Mammary epithelial cell (primary cell): Measurements from ENCODE around the gene TEX9.

Source experiments
- CTCF ChIP-seq, 2 donors: IDR thresholded peaks in 1 of 2; conservative IDR thresholded peaks in 1 of 2; 2 replicates each; pipeline ENCODE4 v1.5.1; 2011 to 2012; ENCODE audit warnings: inconsistent platforms in 2 of 2, low read length in 2 of 2, mild to moderate bottlenecking in 2 of 2, control low read depth in 1 of 2, low read depth in 1 of 2; ENCODE audit not compliant: insufficient read depth in 1 of 2; ENCODE audit errors: extremely low read depth in 1 of 2
- EZH2 ChIP-seq: IDR thresholded peaks from 2 replicates; pipeline ENCODE4 v1.6.1; 2012; ENCODE audit warnings: low read length, inconsistent platforms, borderline replicate concordance

- TF ChIP-seq CTCF (conservative IDR thresholded peaks at IDR 0.05 in 1 of 2, IDR thresholded peaks at IDR 0.05 in 1 of 2; ENCODE audit: extremely low read depth in 1 of 2, insufficient read depth in 1 of 2, low read depth in 1 of 2, low read length in 2 of 2) (no peak), EZH2 (no peak)
Measured at GRCh38 chr15:56445746-56446145, 80.5 kb downstream of the TEX9 start.
